Embryonic facial prominence (tissue), 1 donor: Measurements from ENCODE around the gene MYH7.

Experiments
- DNase-seq: peaks from one replicate; pipeline ENCODE4 v3.0.0-alpha.2; 2016; ENCODE audit errors: extremely low spot score

MYH7 gene

GRCh38 chr14:23370221-23370620 is 65.2 kb downstream of the MYH7 start:
- DNase-seq, result no peak

DNA sequence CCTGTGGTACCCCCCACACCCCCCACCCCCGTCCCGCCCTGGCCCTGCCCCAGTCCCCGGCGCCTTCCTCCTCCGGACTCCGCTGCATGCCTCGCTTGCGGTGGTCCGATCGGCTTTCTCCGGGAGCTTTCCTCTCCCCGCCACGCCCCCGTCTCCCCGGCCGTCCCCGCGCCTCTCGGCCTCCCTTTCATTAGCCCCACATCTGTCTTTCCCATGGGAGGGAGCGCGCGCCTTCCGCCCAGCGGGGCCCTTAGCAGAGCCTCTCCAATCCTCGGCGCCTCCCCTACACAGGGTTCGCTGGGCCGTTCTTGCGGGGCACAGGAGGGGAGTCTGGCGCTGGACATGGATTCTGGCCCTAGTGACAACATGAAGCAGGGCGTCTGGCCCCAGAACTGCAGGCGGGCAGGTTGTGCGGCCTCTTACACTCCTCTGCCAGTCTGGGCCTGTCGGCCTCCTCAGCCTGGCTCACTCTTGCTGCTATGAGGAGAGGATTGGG is 69.0 kb downstream of the MYH7 start:
- DNase-seq, result peak; percentile 71

GRCh38 chr14:23365732-23366425 is 69.6 kb downstream of the MYH7 start:
- DNase-seq, result peak; percentile 83

DNA sequence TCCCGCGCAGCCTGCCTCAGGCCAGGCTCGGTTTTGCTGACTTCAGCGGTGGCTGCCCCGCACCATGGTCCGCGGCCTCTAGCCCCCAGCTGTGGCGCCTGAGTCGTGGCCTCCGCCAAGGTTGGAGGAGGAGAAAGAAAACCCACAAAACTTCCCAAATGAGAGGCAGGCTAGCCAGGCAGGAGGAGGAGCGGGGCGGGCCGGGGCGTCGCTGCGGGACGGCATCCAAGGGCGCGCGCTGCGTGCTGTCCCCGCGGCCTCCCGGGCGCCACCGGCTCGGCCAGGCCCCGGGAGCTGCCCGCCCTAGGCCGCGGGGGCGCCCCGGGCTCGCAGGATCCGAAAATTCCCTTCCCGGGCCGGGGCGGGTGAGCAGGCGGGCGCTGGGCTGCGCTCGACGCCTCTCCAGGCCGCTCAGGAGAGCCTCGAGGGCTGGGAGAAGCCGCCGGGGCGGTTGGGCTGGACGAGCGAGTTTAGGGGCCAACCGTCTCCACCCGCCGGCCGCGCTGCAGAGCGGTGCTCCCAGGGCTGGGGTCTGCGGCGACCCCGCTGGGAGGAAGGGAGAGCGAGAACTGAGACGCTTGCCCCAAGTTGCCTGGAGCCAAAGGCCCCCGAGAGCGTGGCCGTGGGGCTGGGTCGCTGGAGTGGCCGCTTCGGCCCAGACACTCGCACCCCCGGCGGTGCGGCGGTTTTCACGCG is 70.3 kb downstream of the MYH7 start, which contains the start of gene EFS:
TSS of gene EFS (minus strand) at position 137 of the 696 bp plus-strand sequence. CDS start 147 bp downstream, outside the sequence.
- no peak for DNase-seq

GRCh38 chr14:23364164-23365035 is 71.1 kb downstream of the MYH7 start:
- DNase-seq, result no peak
